ENCODE data around the gene GUSB. TPM values are rescaled to one million over a fixed set of nuclear protein-coding genes. Genes with fewer than 3 reads are reported as not detected.

The GUSB gene
- total RNA-seq (2014; rRNA removed; shearing (Covaris generic)) (40.9 and 47.0 TPM in 2 replicates), polyA plus RNA-seq (2016; fragmentation: Nextera tagmentation; extraction: Ambion mirVana) (33.6 and 37.4 TPM in 2 replicates)
- long read RNA-seq, transcript GUSB-201 (12 exons, 2,300 nt) = major isoform, 5 of 32 reads
- long read RNA-seq, partial matches to known transcripts = 2 of 32 reads
- long read RNA-seq, other reads (novel, unspliced or antisense) = 24 of 32 reads

- H2AFZ ChIP-seq = peak within 1 kb of the TSS; percentile 100
- H3K4me2 ChIP-seq = peak within 1 kb of the TSS; percentile 87
- DNase-seq (ENCODE audit: low spot score) = peak; percentile 97
- H3K27ac Mint-ChIP-seq = peak within 1 kb of the TSS; percentile 90
- TF ChIP-seq, protein P1, sequence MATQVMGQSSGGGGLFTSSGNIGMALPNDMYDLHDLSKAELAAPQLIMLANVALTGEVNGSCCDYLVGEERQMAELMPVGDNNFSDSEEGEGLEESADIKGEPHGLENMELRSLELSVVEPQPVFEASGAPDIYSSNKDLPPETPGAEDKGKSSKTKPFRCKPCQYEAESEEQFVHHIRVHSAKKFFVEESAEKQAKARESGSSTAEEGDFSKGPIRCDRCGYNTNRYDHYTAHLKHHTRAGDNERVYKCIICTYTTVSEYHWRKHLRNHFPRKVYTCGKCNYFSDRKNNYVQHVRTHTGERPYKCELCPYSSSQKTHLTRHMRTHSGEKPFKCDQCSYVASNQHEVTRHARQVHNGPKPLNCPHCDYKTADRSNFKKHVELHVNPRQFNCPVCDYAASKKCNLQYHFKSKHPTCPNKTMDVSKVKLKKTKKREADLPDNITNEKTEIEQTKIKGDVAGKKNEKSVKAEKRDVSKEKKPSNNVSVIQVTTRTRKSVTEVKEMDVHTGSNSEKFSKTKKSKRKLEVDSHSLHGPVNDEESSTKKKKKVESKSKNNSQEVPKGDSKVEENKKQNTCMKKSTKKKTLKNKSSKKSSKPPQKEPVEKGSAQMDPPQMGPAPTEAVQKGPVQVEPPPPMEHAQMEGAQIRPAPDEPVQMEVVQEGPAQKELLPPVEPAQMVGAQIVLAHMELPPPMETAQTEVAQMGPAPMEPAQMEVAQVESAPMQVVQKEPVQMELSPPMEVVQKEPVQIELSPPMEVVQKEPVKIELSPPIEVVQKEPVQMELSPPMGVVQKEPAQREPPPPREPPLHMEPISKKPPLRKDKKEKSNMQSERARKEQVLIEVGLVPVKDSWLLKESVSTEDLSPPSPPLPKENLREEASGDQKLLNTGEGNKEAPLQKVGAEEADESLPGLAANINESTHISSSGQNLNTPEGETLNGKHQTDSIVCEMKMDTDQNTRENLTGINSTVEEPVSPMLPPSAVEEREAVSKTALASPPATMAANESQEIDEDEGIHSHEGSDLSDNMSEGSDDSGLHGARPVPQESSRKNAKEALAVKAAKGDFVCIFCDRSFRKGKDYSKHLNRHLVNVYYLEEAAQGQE (IDR thresholded peaks at IDR 0.05; ENCODE audit: unreplicated experiment) = peak; percentile 39
- no peak for TF ChIP-seq STAT1 (IDR thresholded peaks at IDR 0.05; ENCODE audit: unreplicated experiment)
- TF ChIP-seq JUNB (IDR thresholded peaks at IDR 0.05; ENCODE audit: unreplicated experiment) = no peak
- no peak for TF ChIP-seq EZH2 (IDR thresholded peaks at IDR 0.05; ENCODE audit: low read depth, unreplicated experiment)
- no peak for TF ChIP-seq ZNF462 (CRISPR knock-in tag; IDR thresholded peaks at IDR 0.05)
- TF ChIP-seq EZH2phosphoT487 (IDR thresholded peaks at IDR 0.05; ENCODE audit: unreplicated experiment) = no peak
- TF ChIP-seq ZNF331 (CRISPR knock-in tag; IDR thresholded peaks at IDR 0.05; ENCODE audit: low read depth) = no peak
- no peak for TF ChIP-seq ZNF114 (CRISPR knock-in tag; IDR thresholded peaks at IDR 0.05)
- peak; percentile 97 for TF ChIP-seq ETS1 (IDR thresholded peaks at IDR 0.05)
- TF ChIP-seq POLR2AphosphoS5 (IDR thresholded peaks at IDR 0.05; ENCODE audit: low read depth) = peak; percentile 92
- TF ChIP-seq NANOG (IDR thresholded peaks at IDR 0.05; ENCODE audit: borderline replicate concordance) = no peak
- TF ChIP-seq, protein P2, sequence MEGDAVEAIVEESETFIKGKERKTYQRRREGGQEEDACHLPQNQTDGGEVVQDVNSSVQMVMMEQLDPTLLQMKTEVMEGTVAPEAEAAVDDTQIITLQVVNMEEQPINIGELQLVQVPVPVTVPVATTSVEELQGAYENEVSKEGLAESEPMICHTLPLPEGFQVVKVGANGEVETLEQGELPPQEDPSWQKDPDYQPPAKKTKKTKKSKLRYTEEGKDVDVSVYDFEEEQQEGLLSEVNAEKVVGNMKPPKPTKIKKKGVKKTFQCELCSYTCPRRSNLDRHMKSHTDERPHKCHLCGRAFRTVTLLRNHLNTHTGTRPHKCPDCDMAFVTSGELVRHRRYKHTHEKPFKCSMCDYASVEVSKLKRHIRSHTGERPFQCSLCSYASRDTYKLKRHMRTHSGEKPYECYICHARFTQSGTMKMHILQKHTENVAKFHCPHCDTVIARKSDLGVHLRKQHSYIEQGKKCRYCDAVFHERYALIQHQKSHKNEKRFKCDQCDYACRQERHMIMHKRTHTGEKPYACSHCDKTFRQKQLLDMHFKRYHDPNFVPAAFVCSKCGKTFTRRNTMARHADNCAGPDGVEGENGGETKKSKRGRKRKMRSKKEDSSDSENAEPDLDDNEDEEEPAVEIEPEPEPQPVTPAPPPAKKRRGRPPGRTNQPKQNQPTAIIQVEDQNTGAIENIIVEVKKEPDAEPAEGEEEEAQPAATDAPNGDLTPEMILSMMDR (conservative IDR thresholded peaks at IDR 0.05; ENCODE audit: low read depth in 2 of 2) = no peak
- peak; percentile 97 for TF ChIP-seq CREB1 (CRISPR knock-in tag; IDR thresholded peaks at IDR 0.05; ENCODE audit: low read depth)
- no peaks in the 10 kb centered on the region for H3F3A ChIP-seq (replicated peaks; ENCODE audit: low read depth)
- no peaks in the 10 kb centered on the region; the same call in 2 of the 3 replicates for H3K4me1 Mint-ChIP-seq
- peak; percentile 94 for ATAC-seq
- H4K20me1 ChIP-seq (replicated peaks; ENCODE audit: insufficient read depth) = peaks cover 3% of the 10 kb centered on the region; the same call in 1 of the 2 replicates
- peak within 1 kb of the TSS; percentile 90; the same call in 1 of the 2 replicates for H3K27ac ChIP-seq (ENCODE audit: low read depth)
- H3K4me3 ChIP-seq = peak within 1 kb of the TSS; percentile 89
- H3K9me2 ChIP-seq (ENCODE audit: insufficient read depth) = no peaks in the 10 kb centered on the region
- H3K9me3 Mint-ChIP-seq = no peaks in the 10 kb centered on the region
- H3K36me3 Mint-ChIP-seq (ENCODE audit: low read depth) = peaks cover 10% of the 10 kb centered on the region
- H3K27me3 ChIP-seq (ENCODE audit: insufficient read depth) = no peaks in the 10 kb centered on the region
- H3K79me2 ChIP-seq (replicated peaks; ENCODE audit: insufficient read depth) = peaks cover 17% of the 10 kb centered on the region
- 0 out of 2 replicates have a peak, but pooled peaks cover 2% of the 10 kb centered on the region for H3K36me3 ChIP-seq (ENCODE audit: insufficient read depth)
- H3K4me3 Mint-ChIP-seq = peak within 1 kb of the TSS; percentile 74
- peaks cover 10% of the 10 kb centered on the region for H3K27me3 Mint-ChIP-seq (ENCODE audit: insufficient read depth, low read depth, poor library complexity)
- H3K4me1 ChIP-seq (ENCODE audit: insufficient read depth) = no peaks in the 10 kb centered on the region
Observed at GRCh38 chr7:65981965-65982792, at the start of gene GUSB. Gene GUSB (minus strand): TSS chr7:65982213. CDS start chr7:65982183, 30 bp downstream.

Measured in GM23338 (cell line).